Panc1 (cell line): Measurements from ENCODE around the gene LDHD.

Experiments used
- CTCF ChIP-seq: fragments of 450-650 bp; IDR thresholded peaks from 2 replicates; pipeline ENCODE4 v1.5.1; 2017; ENCODE audit warnings: mild to moderate bottlenecking
- POLR2AphosphoS5 ChIP-seq: IDR thresholded peaks from 2 replicates; pipeline ENCODE4 v1.6.1; 2012; ENCODE audit warnings: mild to moderate bottlenecking, low read depth, low read length, moderate library complexity
- SIN3A ChIP-seq: IDR thresholded peaks from 2 replicates; pipeline ENCODE4 v1.6.1; 2012; ENCODE audit warnings: low read depth, mild to moderate bottlenecking, low read length, moderate library complexity, borderline replicate concordance; ENCODE audit not compliant: insufficient read depth
- TCF7L2 ChIP-seq: IDR thresholded peaks from 2 replicates; pipeline ENCODE4 v1.6.1; 2011; ENCODE audit warnings: mild to moderate bottlenecking, low read depth, low read length, inconsistent platforms
- TF ChIP-seq, protein P1 (sequence below), 2 experiments: IDR thresholded peaks; 2 replicates each; pipeline ENCODE4 v1.6.1; 2011 to 2012; ENCODE audit warnings: low read depth in 2 of 2, control low read depth in 1 of 2, low read length in 1 of 2, mild to moderate bottlenecking in 1 of 2, moderate library complexity in 1 of 2; ENCODE audit not compliant: insufficient read depth in 1 of 2

GRCh38 chr16:75095204-75095621 lies 21.4 kb downstream of the LDHD start:
- TF ChIP-seq CTCF: no peak
- TF ChIP-seq POLR2AphosphoS5: no peak
- TF ChIP-seq SIN3A: no peak
- no peak for TF ChIP-seq TCF7L2
- TF ChIP-seq, protein P1, sequence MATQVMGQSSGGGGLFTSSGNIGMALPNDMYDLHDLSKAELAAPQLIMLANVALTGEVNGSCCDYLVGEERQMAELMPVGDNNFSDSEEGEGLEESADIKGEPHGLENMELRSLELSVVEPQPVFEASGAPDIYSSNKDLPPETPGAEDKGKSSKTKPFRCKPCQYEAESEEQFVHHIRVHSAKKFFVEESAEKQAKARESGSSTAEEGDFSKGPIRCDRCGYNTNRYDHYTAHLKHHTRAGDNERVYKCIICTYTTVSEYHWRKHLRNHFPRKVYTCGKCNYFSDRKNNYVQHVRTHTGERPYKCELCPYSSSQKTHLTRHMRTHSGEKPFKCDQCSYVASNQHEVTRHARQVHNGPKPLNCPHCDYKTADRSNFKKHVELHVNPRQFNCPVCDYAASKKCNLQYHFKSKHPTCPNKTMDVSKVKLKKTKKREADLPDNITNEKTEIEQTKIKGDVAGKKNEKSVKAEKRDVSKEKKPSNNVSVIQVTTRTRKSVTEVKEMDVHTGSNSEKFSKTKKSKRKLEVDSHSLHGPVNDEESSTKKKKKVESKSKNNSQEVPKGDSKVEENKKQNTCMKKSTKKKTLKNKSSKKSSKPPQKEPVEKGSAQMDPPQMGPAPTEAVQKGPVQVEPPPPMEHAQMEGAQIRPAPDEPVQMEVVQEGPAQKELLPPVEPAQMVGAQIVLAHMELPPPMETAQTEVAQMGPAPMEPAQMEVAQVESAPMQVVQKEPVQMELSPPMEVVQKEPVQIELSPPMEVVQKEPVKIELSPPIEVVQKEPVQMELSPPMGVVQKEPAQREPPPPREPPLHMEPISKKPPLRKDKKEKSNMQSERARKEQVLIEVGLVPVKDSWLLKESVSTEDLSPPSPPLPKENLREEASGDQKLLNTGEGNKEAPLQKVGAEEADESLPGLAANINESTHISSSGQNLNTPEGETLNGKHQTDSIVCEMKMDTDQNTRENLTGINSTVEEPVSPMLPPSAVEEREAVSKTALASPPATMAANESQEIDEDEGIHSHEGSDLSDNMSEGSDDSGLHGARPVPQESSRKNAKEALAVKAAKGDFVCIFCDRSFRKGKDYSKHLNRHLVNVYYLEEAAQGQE (IDR thresholded peaks at IDR 0.05; ENCODE audit: insufficient read depth in 1 of 2, low read depth in 2 of 2, low read length in 1 of 2): no peak
